Uterus (tissue), 4 donors: Measurements from ENCODE around the gene PRDM11. TPM values are rescaled to one million over a fixed set of nuclear protein-coding genes. Genes with fewer than 3 reads are reported as not detected.

Experiments
- DNase-seq, 2 donors: peaks; one replicate each; pipeline ENCODE4 v3.0.0-alpha.2; 2019 to 2020
- H3K27ac ChIP-seq, 2 donors: fragments of 200-600 bp; sonication (generic); 1 replicate in 1 of 2; 2 replicates in 1 of 2; pipeline ENCODE4 v1.5.1; 2016 to 2018
- H3K27me3 ChIP-seq, 2 donors: fragments of 200-600 bp; sonication (generic); one replicate each; pipeline ENCODE4 v1.5.1; 2018 to 2019; ENCODE audit warnings: control low read depth in 1 of 2
- H3K36me3 ChIP-seq, 2 donors: fragments of 200-600 bp; sonication (generic); one replicate each; pipeline ENCODE4 v1.5.1; 2019; ENCODE audit warnings: control low read depth in 1 of 2
- H3K4me1 ChIP-seq, 2 donors: fragments of 200-600 bp; sonication (generic); one replicate each; pipeline ENCODE4 v1.5.1; 2018 to 2019; ENCODE audit warnings: control low read depth in 1 of 2
- H3K4me3 ChIP-seq, 2 donors: fragments of 200-600 bp; sonication (generic); 1 replicate in 1 of 2; 2 replicates in 1 of 2; pipeline ENCODE4 v1.5.1; 2018 to 2019; ENCODE audit warnings: mild to moderate bottlenecking in 1 of 2
- H3K9me3 ChIP-seq, 2 donors: fragments of 200-600 bp; sonication (generic); one replicate each; pipeline ENCODE4 v1.5.1; 2019; ENCODE audit warnings: control low read depth in 1 of 2
- POLR2A ChIP-seq, 2 donors: fragments of 450-650 bp; IDR thresholded peaks; one replicate each; pipeline ENCODE4 v1.6.1; 2016; ENCODE audit warnings: antibody characterized with exemption in 2 of 2, mild to moderate bottlenecking in 1 of 2, moderate library complexity in 1 of 2
- intact Hi-C: fragments of 100-400 bp; cut with DNase I; formaldehyde crosslinking; loops from one replicate; pipeline ENCODE4 v1.15.1; 2023; ENCODE audit warnings: low total_unique reads
- total RNA-seq, 4 donors: library from RNA; depleted of rRNA in 3 of 4; stranded (reverse); fragments of >200 nt in 3 of 4; gene quantifications; one replicate each; pipeline versions ENCODE4 v1.1.0 to v1.2.4, GENCODE V29; 2014 to 2023
- TF ChIP-seq, protein P1 (sequence below), 4 experiments: fragments of 200-600 bp in 2 of 4; fragments of 450-650 bp in 2 of 4; sonication (generic) in 2 of 4; IDR thresholded peaks; one replicate each; pipeline ENCODE4 v1.5.1; 2016 to 2019; ENCODE audit warnings: antibody characterized with exemption in 4 of 4, mild to moderate bottlenecking in 2 of 4, moderate library complexity in 1 of 4
- donor health status: DM: yes; HTN: yes; CAD: no.

The PRDM11 gene
- total RNA-seq, 4 donors from 2014 or later, result 7.4 to 318 (median 58.5) TPM

DNA sequence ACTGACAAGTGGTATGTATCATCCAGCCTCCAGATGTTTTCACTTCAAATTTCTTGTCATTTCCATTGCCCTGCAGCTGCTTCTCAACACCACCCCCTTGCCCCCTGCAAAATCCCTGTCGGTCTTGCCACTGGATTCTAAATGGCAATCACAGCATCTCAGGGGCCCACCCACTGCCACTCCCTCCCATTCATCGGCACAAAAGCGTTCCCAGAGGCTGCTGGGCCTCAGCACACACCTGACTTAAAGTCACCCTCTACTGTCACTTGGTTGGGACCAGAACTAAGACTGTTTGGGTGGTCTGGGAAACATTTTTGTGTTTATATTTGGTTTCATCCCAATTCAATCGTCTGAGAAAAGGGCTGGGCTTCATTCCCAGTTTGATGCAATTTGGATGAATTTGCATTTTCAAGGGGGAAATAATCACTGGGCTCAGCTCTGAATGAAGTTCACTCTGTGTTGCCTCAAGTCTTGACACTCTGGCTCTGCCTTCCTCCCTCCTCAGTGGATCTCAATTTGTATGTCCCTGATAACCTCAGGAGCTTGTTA, 112.6 kb downstream of the PRDM11 start:
- H3K27me3 ChIP-seq, result no peaks in the 10 kb centered on the region
- no peak overlapping the region for H3K4me3 ChIP-seq
- TF ChIP-seq, protein P1, sequence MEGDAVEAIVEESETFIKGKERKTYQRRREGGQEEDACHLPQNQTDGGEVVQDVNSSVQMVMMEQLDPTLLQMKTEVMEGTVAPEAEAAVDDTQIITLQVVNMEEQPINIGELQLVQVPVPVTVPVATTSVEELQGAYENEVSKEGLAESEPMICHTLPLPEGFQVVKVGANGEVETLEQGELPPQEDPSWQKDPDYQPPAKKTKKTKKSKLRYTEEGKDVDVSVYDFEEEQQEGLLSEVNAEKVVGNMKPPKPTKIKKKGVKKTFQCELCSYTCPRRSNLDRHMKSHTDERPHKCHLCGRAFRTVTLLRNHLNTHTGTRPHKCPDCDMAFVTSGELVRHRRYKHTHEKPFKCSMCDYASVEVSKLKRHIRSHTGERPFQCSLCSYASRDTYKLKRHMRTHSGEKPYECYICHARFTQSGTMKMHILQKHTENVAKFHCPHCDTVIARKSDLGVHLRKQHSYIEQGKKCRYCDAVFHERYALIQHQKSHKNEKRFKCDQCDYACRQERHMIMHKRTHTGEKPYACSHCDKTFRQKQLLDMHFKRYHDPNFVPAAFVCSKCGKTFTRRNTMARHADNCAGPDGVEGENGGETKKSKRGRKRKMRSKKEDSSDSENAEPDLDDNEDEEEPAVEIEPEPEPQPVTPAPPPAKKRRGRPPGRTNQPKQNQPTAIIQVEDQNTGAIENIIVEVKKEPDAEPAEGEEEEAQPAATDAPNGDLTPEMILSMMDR (IDR thresholded peaks at IDR 0.05), result no peak
- TF ChIP-seq POLR2A (IDR thresholded peaks at IDR 0.05), result no peak
- intact Hi-C loops, result no loop called here
- no peaks in the 10 kb centered on the region for H3K9me3 ChIP-seq
- H3K27ac ChIP-seq, result no peak overlapping the region
- no peak for DNase-seq
- H3K36me3 ChIP-seq, result no peaks in the 10 kb centered on the region
- H3K4me1 ChIP-seq, result no peaks in the 10 kb centered on the region

DNA sequence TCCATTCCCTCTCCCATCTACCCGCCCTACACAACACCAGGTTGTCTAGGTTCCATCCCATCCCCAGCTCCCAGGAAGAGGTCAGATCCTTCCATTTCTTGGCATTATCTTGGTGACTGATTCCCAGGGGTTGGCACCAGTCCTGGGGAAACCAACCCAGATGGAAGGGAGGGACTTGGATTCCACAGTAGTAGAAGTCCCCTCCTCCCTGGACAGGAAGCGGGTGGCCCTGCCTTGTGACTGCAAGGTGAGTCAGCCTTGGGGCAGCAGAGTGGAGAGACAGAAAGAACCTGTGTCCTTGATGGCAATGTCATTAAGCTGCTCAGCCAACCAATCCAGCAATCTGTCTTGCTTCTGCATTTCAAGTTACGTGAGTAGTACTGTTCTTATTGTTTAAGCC, 113.2 kb downstream of the PRDM11 start:
- Histone ChIP-seq H3K4me1 (no peaks in the 10 kb centered on the region), H3K27me3 (no peaks in the 10 kb centered on the region)

DNA sequence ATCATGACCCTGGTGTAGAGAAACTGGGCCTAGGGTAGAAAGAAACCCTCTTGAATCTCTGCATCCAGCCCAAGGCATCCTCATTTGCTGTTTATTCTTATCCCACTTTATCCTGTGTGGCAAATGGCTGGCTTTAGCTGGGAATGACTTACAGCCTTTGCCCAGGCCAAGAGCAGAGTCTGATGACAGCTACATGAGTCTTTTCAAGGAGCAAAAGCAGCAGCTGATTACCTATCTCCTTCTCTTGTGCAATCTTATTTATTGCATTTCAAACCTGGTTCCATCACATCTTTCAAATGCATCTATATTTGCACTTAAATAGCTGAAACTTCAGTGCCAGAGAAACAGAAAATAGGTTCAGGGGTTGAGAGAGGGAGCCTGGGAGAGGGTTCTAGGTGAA, 113.6 kb downstream of the PRDM11 start:
- Histone ChIP-seq H3K9me3 (no peaks in the 10 kb centered on the region), H3K27ac (no peak overlapping the region), H3K27me3 (no peaks in the 10 kb centered on the region), H3K4me1 (no peaks in the 10 kb centered on the region), H3K36me3 (no peaks in the 10 kb centered on the region), H3K4me3 (no peak overlapping the region)
- intact Hi-C loops, result no loop called here
- no peak for DNase-seq
- no peak for TF ChIP-seq POLR2A (IDR thresholded peaks at IDR 0.05)
- TF ChIP-seq, protein P1 (IDR thresholded peaks at IDR 0.05), result no peak

More for the DNA sequence above, 113.2 kb downstream of the PRDM11 start:
- no peak for DNase-seq
- no peak for TF ChIP-seq POLR2A (IDR thresholded peaks at IDR 0.05)
- TF ChIP-seq, protein P1 (IDR thresholded peaks at IDR 0.05), result no peak
- intact Hi-C loops, result no loop called here
- no peaks in the 10 kb centered on the region for H3K36me3 ChIP-seq
- no peak overlapping the region for H3K27ac ChIP-seq
- H3K4me3 ChIP-seq, result no peak overlapping the region
- no peaks in the 10 kb centered on the region for H3K9me3 ChIP-seq

DNA sequence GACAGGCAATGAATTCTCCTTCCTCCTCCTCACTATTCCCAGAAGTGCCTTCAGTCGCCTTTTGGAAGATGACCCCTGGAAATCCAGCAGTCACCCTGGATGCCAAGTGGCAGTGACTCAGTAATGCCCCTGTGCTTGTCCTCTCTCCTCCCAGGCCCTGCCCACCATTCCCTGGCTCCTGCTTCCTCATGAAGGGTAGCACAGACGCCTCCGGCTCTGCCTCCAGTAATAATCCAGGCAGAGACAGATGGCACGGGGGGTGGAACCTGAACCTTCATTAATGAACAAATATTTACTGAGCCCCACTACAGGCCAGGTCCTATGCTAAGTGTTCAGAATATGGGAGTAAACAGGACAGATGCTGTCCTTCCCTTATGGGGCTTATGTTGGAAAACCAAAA, 116.5 kb downstream of the PRDM11 start:
- H3K27me3 ChIP-seq, result no peaks in the 10 kb centered on the region
- no peaks in the 10 kb centered on the region for H3K9me3 ChIP-seq
- no peak for DNase-seq
- intact Hi-C loops, result no loop called here
- H3K4me1 ChIP-seq, result no peaks in the 10 kb centered on the region
- H3K27ac ChIP-seq, result no peak overlapping the region
- no peak for TF ChIP-seq POLR2A (IDR thresholded peaks at IDR 0.05)
- no peak overlapping the region for H3K4me3 ChIP-seq
- no peaks in the 10 kb centered on the region for H3K36me3 ChIP-seq

DNA sequence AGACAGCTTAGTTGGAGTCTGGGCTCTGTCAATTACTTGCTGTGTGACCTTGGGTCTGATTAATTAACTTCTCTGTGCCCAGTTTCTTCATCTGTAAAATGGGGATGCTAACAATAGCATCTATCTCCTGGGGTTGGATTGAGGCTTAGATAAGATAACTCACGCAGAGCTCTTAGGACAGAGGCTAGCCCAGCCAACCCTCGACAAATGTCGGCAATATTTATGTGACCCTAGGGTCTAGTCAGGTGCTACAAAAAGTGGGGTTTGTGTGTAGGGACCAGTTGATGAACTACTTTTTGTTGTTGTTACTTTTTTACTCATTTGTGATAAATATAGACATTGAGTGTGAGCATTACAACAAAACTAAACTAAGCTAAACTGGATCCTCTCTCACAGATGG, 117.3 kb downstream of the PRDM11 start:
- intact Hi-C loops, result no loop called here
- Histone ChIP-seq H3K4me3 (no peak overlapping the region), H3K27me3 (no peaks in the 10 kb centered on the region), H3K27ac (no peak overlapping the region), H3K9me3 (no peaks in the 10 kb centered on the region), H3K4me1 (no peaks in the 10 kb centered on the region), H3K36me3 (no peaks in the 10 kb centered on the region)
- DNase-seq, result no peak
- TF ChIP-seq, protein P1 (IDR thresholded peaks at IDR 0.05), result no peak
- no peak for TF ChIP-seq POLR2A (IDR thresholded peaks at IDR 0.05)
